ENCODE results near the gene TRIM43B.
"Not testable (repeated sequence)": the region's sequence is repeated elsewhere in the genome, so short reads cannot be mapped to it uniquely, and the experiment has no call there.

Gene TRIM43B

GRCh38 chr2:95433373-95433772, 51.2 kb downstream of the TRIM43B start:
- DNase-seq, result not testable (repeated sequence)

- DNase-seq, result not testable (repeated sequence)
Measured at GRCh38 chr2:95429748-95430467, 54.6 kb downstream of the TRIM43B start.

GRCh38 chr2:95427196-95427867, 57.2 kb downstream of the TRIM43B start:
- DNase-seq, result not testable (repeated sequence)
